HEK293 (cell line): ENCODE data around the gene BNIPL.

Experiments
- BCL11B ChIP-seq: fragments of 450-650 bp; formaldehyde crosslinking; IDR thresholded peaks from 2 replicates; pipeline ENCODE4 v1.5.1; 2016; ENCODE audit warnings: low read depth, missing biosample characterization, missing genetic modification characterization
- HOXA7 ChIP-seq: sonication (generic); formaldehyde crosslinking; IDR thresholded peaks from 2 replicates; pipeline ENCODE4 v1.8.1; 2022; ENCODE audit warnings: missing genetic modification reagents, borderline replicate concordance
- HOXD13 ChIP-seq: sonication (generic); formaldehyde crosslinking; IDR thresholded peaks from 2 replicates; pipeline ENCODE4 v1.8.0; 2022; ENCODE audit warnings: missing genetic modification reagents, borderline replicate concordance
- OVOL3 ChIP-seq: fragments of 450-650 bp; formaldehyde crosslinking; IDR thresholded peaks from 2 replicates; pipeline ENCODE4 v1.5.1; 2016; ENCODE audit warnings: missing biosample characterization, missing genetic modification characterization
- PRDM1 ChIP-seq: fragments of 450-650 bp; formaldehyde crosslinking; IDR thresholded peaks from 2 replicates; pipeline ENCODE4; 2016; ENCODE audit warnings: missing biosample characterization, missing genetic modification characterization
- ZBTB11 ChIP-seq: fragments of 450-650 bp; formaldehyde crosslinking; conservative IDR thresholded peaks from 2 replicates; pipeline ENCODE4 v1.5.1; 2016; ENCODE audit warnings: low read depth, missing biosample characterization, missing genetic modification characterization
- ZFP3 ChIP-seq: fragments of 450-650 bp; formaldehyde crosslinking; IDR thresholded peaks from 2 replicates; pipeline ENCODE4 v1.5.1; 2016; ENCODE audit warnings: low read depth, missing biosample characterization, missing genetic modification characterization
- ZNF121 ChIP-seq: fragments of 450-650 bp; formaldehyde crosslinking; IDR thresholded peaks from 2 replicates; pipeline ENCODE4 v1.5.1; 2016; ENCODE audit warnings: missing biosample characterization, missing genetic modification characterization
- ZNF132 ChIP-seq: fragments of 450-650 bp; formaldehyde crosslinking; IDR thresholded peaks from 2 replicates; pipeline ENCODE4 v1.5.1; 2017; ENCODE audit warnings: missing biosample characterization, missing genetic modification characterization, borderline replicate concordance
- ZNF155 ChIP-seq: fragments of 450-650 bp; formaldehyde crosslinking; IDR thresholded peaks from 2 replicates; pipeline ENCODE4 v1.5.1; 2016; ENCODE audit warnings: missing biosample characterization, missing genetic modification characterization
- ZNF23 ChIP-seq: fragments of 450-650 bp; formaldehyde crosslinking; IDR thresholded peaks from 2 replicates; pipeline ENCODE4 v1.5.1; 2016; ENCODE audit warnings: missing biosample characterization, missing genetic modification characterization, borderline replicate concordance
- ZNF266 ChIP-seq: fragments of 450-650 bp; formaldehyde crosslinking; IDR thresholded peaks from 2 replicates; pipeline ENCODE4 v1.5.1; 2016; ENCODE audit warnings: missing biosample characterization, missing genetic modification characterization, low read depth
- ZNF302 ChIP-seq: fragments of 450-650 bp; formaldehyde crosslinking; IDR thresholded peaks from 2 replicates; pipeline ENCODE4 v1.5.1; 2016; ENCODE audit warnings: missing biosample characterization, missing genetic modification characterization, low read depth
- ZNF350 ChIP-seq: fragments of 450-650 bp; formaldehyde crosslinking; IDR thresholded peaks from 2 replicates; pipeline ENCODE4 v1.5.0; 2017; ENCODE audit warnings: missing biosample characterization, mild to moderate bottlenecking, missing genetic modification characterization
- ZNF362 ChIP-seq: fragments of 450-650 bp; formaldehyde crosslinking; IDR thresholded peaks from 2 replicates; pipeline ENCODE4 v1.5.1; 2016; ENCODE audit warnings: missing biosample characterization, missing genetic modification characterization
- ZNF391 ChIP-seq: fragments of 450-650 bp; formaldehyde crosslinking; IDR thresholded peaks from 2 replicates; pipeline ENCODE4 v1.5.1; 2016; ENCODE audit warnings: low read depth, missing biosample characterization, missing genetic modification characterization, borderline replicate concordance
- ZNF473 ChIP-seq: fragments of 450-650 bp; formaldehyde crosslinking; IDR thresholded peaks from 2 replicates; pipeline ENCODE4 v1.5.1; 2017; ENCODE audit warnings: missing biosample characterization, missing genetic modification characterization
- ZNF513 ChIP-seq: fragments of 450-650 bp; IDR thresholded peaks from 2 replicates; pipeline ENCODE4 v1.5.1; 2018; ENCODE audit warnings: missing biosample characterization, missing genetic modification characterization
- ZNF521 ChIP-seq: fragments of 450-650 bp; formaldehyde crosslinking; IDR thresholded peaks from 2 replicates; pipeline ENCODE4 v1.5.1; 2017; ENCODE audit warnings: missing biosample characterization, mild to moderate bottlenecking, missing genetic modification characterization
- ZNF621 ChIP-seq: fragments of 450-650 bp; formaldehyde crosslinking; IDR thresholded peaks from 2 replicates; pipeline ENCODE4 v1.5.1; 2017; ENCODE audit warnings: missing biosample characterization, missing genetic modification characterization
- ZNF639 ChIP-seq: fragments of 450-650 bp; formaldehyde crosslinking; IDR thresholded peaks from 2 replicates; pipeline ENCODE4 v1.5.1; 2016; ENCODE audit warnings: missing biosample characterization, missing genetic modification characterization
- ZNF701 ChIP-seq: fragments of 450-650 bp; formaldehyde crosslinking; IDR thresholded peaks from 2 replicates; pipeline ENCODE4 v1.5.1; 2016; ENCODE audit warnings: missing biosample characterization, missing genetic modification characterization
- ZNF76 ChIP-seq: fragments of 450-650 bp; formaldehyde crosslinking; IDR thresholded peaks from 2 replicates; pipeline ENCODE4; 2016; ENCODE audit warnings: low read depth, missing biosample characterization, missing genetic modification characterization, borderline replicate concordance
- ZNF776 ChIP-seq: fragments of 450-650 bp; formaldehyde crosslinking; IDR thresholded peaks from 2 replicates; pipeline ENCODE4 v1.5.0; 2017; ENCODE audit warnings: missing biosample characterization, missing genetic modification characterization, borderline replicate concordance
- TF ChIP-seq, protein P1 (sequence below): fragments of 450-650 bp; formaldehyde crosslinking; IDR thresholded peaks from 2 replicates; pipeline ENCODE4 v1.5.1; 2016; ENCODE audit warnings: missing biosample characterization, missing genetic modification characterization
- TF ChIP-seq, protein P2 (sequence below): fragments of 450-650 bp; formaldehyde crosslinking; IDR thresholded peaks from 2 replicates; pipeline ENCODE4 v1.5.0; 2017; ENCODE audit warnings: missing biosample characterization, missing genetic modification characterization, borderline replicate concordance
- TF ChIP-seq, protein P3 (sequence below): fragments of 450-650 bp; formaldehyde crosslinking; IDR thresholded peaks from 2 replicates; pipeline ENCODE4; 2016; ENCODE audit warnings: missing biosample characterization, missing genetic modification characterization

Gene BNIPL

GRCh38 chr1:151060007-151060656 lies 23.7 kb downstream of the BNIPL start, which contains the start of gene MLLT11 (continued):
- TF ChIP-seq, protein P1, sequence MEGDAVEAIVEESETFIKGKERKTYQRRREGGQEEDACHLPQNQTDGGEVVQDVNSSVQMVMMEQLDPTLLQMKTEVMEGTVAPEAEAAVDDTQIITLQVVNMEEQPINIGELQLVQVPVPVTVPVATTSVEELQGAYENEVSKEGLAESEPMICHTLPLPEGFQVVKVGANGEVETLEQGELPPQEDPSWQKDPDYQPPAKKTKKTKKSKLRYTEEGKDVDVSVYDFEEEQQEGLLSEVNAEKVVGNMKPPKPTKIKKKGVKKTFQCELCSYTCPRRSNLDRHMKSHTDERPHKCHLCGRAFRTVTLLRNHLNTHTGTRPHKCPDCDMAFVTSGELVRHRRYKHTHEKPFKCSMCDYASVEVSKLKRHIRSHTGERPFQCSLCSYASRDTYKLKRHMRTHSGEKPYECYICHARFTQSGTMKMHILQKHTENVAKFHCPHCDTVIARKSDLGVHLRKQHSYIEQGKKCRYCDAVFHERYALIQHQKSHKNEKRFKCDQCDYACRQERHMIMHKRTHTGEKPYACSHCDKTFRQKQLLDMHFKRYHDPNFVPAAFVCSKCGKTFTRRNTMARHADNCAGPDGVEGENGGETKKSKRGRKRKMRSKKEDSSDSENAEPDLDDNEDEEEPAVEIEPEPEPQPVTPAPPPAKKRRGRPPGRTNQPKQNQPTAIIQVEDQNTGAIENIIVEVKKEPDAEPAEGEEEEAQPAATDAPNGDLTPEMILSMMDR, result peak; percentile 64
- no peak for TF ChIP-seq ZNF132 (tag by site-specific recombination)
- TF ChIP-seq ZFP3 (tag by site-specific recombination), result no peak
- no peak for TF ChIP-seq HOXD13 (CRISPR knock-in tag)
- no peak for TF ChIP-seq HOXA7 (CRISPR knock-in tag)
- TF ChIP-seq ZNF23, result no peak
- no peak for TF ChIP-seq ZNF701 (tag by site-specific recombination)
- no peak for TF ChIP-seq ZNF621 (tag by site-specific recombination)
- no peak for TF ChIP-seq ZNF513 (tag by site-specific recombination)
- no peak for TF ChIP-seq ZNF473 (tag by site-specific recombination)
- no peak for TF ChIP-seq ZNF776 (tag by site-specific recombination)
- TF ChIP-seq ZBTB11, result peak; percentile 34; the same call in 1 of the 2 replicates
- no peak for TF ChIP-seq ZNF521 (tag by site-specific recombination)
- TF ChIP-seq, protein P2, sequence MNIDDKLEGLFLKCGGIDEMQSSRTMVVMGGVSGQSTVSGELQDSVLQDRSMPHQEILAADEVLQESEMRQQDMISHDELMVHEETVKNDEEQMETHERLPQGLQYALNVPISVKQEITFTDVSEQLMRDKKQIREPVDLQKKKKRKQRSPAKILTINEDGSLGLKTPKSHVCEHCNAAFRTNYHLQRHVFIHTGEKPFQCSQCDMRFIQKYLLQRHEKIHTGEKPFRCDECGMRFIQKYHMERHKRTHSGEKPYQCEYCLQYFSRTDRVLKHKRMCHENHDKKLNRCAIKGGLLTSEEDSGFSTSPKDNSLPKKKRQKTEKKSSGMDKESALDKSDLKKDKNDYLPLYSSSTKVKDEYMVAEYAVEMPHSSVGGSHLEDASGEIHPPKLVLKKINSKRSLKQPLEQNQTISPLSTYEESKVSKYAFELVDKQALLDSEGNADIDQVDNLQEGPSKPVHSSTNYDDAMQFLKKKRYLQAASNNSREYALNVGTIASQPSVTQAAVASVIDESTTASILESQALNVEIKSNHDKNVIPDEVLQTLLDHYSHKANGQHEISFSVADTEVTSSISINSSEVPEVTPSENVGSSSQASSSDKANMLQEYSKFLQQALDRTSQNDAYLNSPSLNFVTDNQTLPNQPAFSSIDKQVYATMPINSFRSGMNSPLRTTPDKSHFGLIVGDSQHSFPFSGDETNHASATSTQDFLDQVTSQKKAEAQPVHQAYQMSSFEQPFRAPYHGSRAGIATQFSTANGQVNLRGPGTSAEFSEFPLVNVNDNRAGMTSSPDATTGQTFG (tag by site-specific recombination), result no peak
- TF ChIP-seq, protein P3, sequence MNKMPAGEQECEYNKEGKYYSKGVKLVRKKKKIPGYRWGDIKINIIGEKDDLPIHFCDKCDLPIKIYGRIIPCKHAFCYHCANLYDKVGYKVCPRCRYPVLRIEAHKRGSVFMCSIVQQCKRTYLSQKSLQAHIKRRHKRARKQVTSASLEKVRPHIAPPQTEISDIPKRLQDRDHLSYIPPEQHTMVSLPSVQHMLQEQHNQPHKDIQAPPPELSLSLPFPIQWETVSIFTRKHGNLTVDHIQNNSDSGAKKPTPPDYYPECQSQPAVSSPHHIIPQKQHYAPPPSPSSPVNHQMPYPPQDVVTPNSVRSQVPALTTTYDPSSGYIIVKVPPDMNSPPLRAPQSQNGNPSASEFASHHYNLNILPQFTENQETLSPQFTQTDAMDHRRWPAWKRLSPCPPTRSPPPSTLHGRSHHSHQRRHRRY (tag by site-specific recombination), result no peak
- TF ChIP-seq BCL11B (tag by site-specific recombination), result no peak
- TF ChIP-seq PRDM1 (tag by site-specific recombination), result peak; percentile 86
- TF ChIP-seq ZNF362 (tag by site-specific recombination), result no peak
- peak; percentile 15; the same call in 1 of the 2 replicates for TF ChIP-seq ZNF76 (tag by site-specific recombination)
- TF ChIP-seq ZNF302 (tag by site-specific recombination), result no peak
- no peak for TF ChIP-seq ZNF266 (tag by site-specific recombination)
- TF ChIP-seq ZNF350 (tag by site-specific recombination), result no peak
- TF ChIP-seq ZNF391 (tag by site-specific recombination), result no peak
- no peak for TF ChIP-seq ZNF121 (tag by site-specific recombination)
- no peak for TF ChIP-seq ZNF155
- TF ChIP-seq OVOL3 (tag by site-specific recombination), result no peak
- TF ChIP-seq ZNF639, result no peak
